ENCODE data around the gene MICA. TPM values are rescaled to one million over a fixed set of nuclear protein-coding genes. Genes with fewer than 3 reads are reported as not detected.
A peak's percentile ranks its signal among the peaks of the same experiment; 100 is the strongest.
"Not testable (repeated sequence)": the region's sequence is repeated elsewhere in the genome, so short reads cannot be mapped to it uniquely, and the experiment has no call there.

MICA gene
- total RNA-seq, 2 experiments from 2014 or later: 9.9 to 15.3 TPM

GRCh38 chr6:31423550-31423949, 20.2 kb downstream of the MICA start:
- CTCF ChIA-PET (ENCODE audit: unreplicated experiment): no interaction called here

GRCh38 chr6:31426395-31427354, 23.3 kb downstream of the MICA start:
- H2AFZ ChIP-seq (ENCODE audit: low read length): no peak overlapping the region
- BruUV-seq (replicated peaks): no TSS peak
- no peak for DNase-seq (ENCODE audit: low spot score)
- H3K36me3 ChIP-seq (ENCODE audit: insufficient read depth, low read length): no peaks in the 10 kb centered on the region
- H3K9me3 ChIP-seq (ENCODE audit: low read length): peaks cover 14% of the 10 kb centered on the region
- no peaks in the 10 kb centered on the region for H3K79me2 ChIP-seq (ENCODE audit: insufficient read depth, low read depth, low read length)
- H4K20me1 ChIP-seq (ENCODE audit: insufficient read depth, low read length): no peaks in the 10 kb centered on the region
- ChIA-PET POLR2A (interaction anchor here (0.9 kb wide), 1 partner anchor 29 kb away, joined by 3 read pairs; no protein-coding TSS in a partner anchor), CTCF (ENCODE audit: unreplicated experiment) (no interaction called here)
- intact Hi-C loops (cut with micrococcal nuclease; ENCODE audit: unreplicated experiment): no loop called here
- no peak for TF ChIP-seq EZH2phosphoT487 (IDR thresholded peaks at IDR 0.05; ENCODE audit: borderline replicate concordance, low read depth, low read length)
- TF ChIP-seq CTCF (conservative IDR thresholded peaks at IDR 0.05; ENCODE audit: low read length): no peak
- no peak overlapping the region for H3K4me3 ChIP-seq (ENCODE audit: low read depth, low read length, poor library complexity, severe bottlenecking)
- peaks cover 12% of the 10 kb centered on the region for H3K4me1 ChIP-seq (ENCODE audit: insufficient read depth, low read length, poor library complexity, severe bottlenecking)
- H3K4me2 ChIP-seq (ENCODE audit: low read length): no peak overlapping the region
- H3K27ac ChIP-seq (ENCODE audit: low read depth, low read length, poor library complexity, severe bottlenecking): no peak overlapping the region
- H3K9me2 ChIP-seq (ENCODE audit: insufficient read depth, low read length): no peaks in the 10 kb centered on the region

More at GRCh38 chr6:31423550-31423949, 20.2 kb downstream of the MICA start:
- Histone ChIP-seq H3K4me2 (ENCODE audit: low read length) (0 out of 2 replicates have a peak overlapping the region, but pooled peaks have one; percentile 7), H4K20me1 (ENCODE audit: insufficient read depth, low read length) (no peaks in the 10 kb centered on the region), H2AFZ (ENCODE audit: low read length) (peak overlapping the region; percentile 0; the same call in 1 of the 2 replicates), H3K79me2 (ENCODE audit: insufficient read depth, low read depth, low read length) (no peaks in the 10 kb centered on the region), H3K36me3 (ENCODE audit: insufficient read depth, low read length) (no peaks in the 10 kb centered on the region), H3K27ac (ENCODE audit: low read depth, low read length, poor library complexity, severe bottlenecking) (no peak overlapping the region), H3K9me2 (ENCODE audit: insufficient read depth, low read length) (no peaks in the 10 kb centered on the region), H3K4me3 (ENCODE audit: low read depth, low read length, poor library complexity, severe bottlenecking) (no peak overlapping the region), H3K9me3 (ENCODE audit: low read length) (no peaks in the 10 kb centered on the region), H3K4me1 (ENCODE audit: insufficient read depth, low read length, poor library complexity, severe bottlenecking) (peaks cover 12% of the 10 kb centered on the region)
- no TSS peak for BruUV-seq (replicated peaks)
- TF ChIP-seq CTCF (conservative IDR thresholded peaks at IDR 0.05; ENCODE audit: low read length) (no peak), EZH2phosphoT487 (IDR thresholded peaks at IDR 0.05; ENCODE audit: borderline replicate concordance, low read depth, low read length) (no peak)
- intact Hi-C loops (cut with micrococcal nuclease; ENCODE audit: unreplicated experiment): loop anchor here (2.0 kb wide), 1 partner anchor 17 kb away; no protein-coding TSS in a partner anchor
- peak; percentile 45 for DNase-seq (ENCODE audit: low spot score)
- POLR2A ChIA-PET: no interaction called here

GRCh38 chr6:31430449-31430848, 27.1 kb downstream of the MICA start:
- no peak for TF ChIP-seq CTCF (conservative IDR thresholded peaks at IDR 0.05; ENCODE audit: low read length)
- no peak for TF ChIP-seq EZH2phosphoT487 (IDR thresholded peaks at IDR 0.05; ENCODE audit: borderline replicate concordance, low read depth, low read length)
- ChIA-PET CTCF (ENCODE audit: unreplicated experiment) (no interaction called here), POLR2A (no interaction called here)
- no peak for DNase-seq (ENCODE audit: low spot score)
- Histone ChIP-seq H3K4me1 (ENCODE audit: insufficient read depth, low read length, poor library complexity, severe bottlenecking) (no peaks in the 10 kb centered on the region), H3K79me2 (ENCODE audit: insufficient read depth, low read depth, low read length) (no peaks in the 10 kb centered on the region), H3K27ac (ENCODE audit: low read depth, low read length, poor library complexity, severe bottlenecking) (no peak overlapping the region), H3K4me3 (ENCODE audit: low read depth, low read length, poor library complexity, severe bottlenecking) (no peak overlapping the region), H3K9me3 (ENCODE audit: low read length) (peaks cover 14% of the 10 kb centered on the region), H3K36me3 (ENCODE audit: insufficient read depth, low read length) (no peaks in the 10 kb centered on the region), H3K9me2 (ENCODE audit: insufficient read depth, low read length) (no peaks in the 10 kb centered on the region), H2AFZ (ENCODE audit: low read length) (no peak overlapping the region), H4K20me1 (ENCODE audit: insufficient read depth, low read length) (no peaks in the 10 kb centered on the region), H3K4me2 (ENCODE audit: low read length) (no peak overlapping the region)
- intact Hi-C loops (cut with micrococcal nuclease; ENCODE audit: unreplicated experiment): no loop called here
- BruUV-seq (replicated peaks): no TSS peak

GRCh38 chr6:31435051-31435450, 31.7 kb downstream of the MICA start:
- H3K4me1 ChIP-seq (ENCODE audit: insufficient read depth, low read length, poor library complexity, severe bottlenecking); H3K27ac ChIP-seq (ENCODE audit: low read depth, low read length, poor library complexity, severe bottlenecking); H3K79me2 ChIP-seq (ENCODE audit: insufficient read depth, low read depth, low read length); intact Hi-C loops (cut with micrococcal nuclease; ENCODE audit: unreplicated experiment); H2AFZ ChIP-seq (ENCODE audit: low read length); POLR2A ChIA-PET; H4K20me1 ChIP-seq (ENCODE audit: insufficient read depth, low read length); CTCF ChIA-PET (ENCODE audit: unreplicated experiment); BruUV-seq (replicated peaks); H3K9me2 ChIP-seq (ENCODE audit: insufficient read depth, low read length); H3K36me3 ChIP-seq (ENCODE audit: insufficient read depth, low read length); H3K4me2 ChIP-seq (ENCODE audit: low read length); DNase-seq (ENCODE audit: low spot score); H3K4me3 ChIP-seq (ENCODE audit: low read depth, low read length, poor library complexity, severe bottlenecking): not testable (repeated sequence)
- H3K9me3 ChIP-seq (ENCODE audit: low read length): peaks cover 26% of the 10 kb centered on the region
